Activated T-helper 1 cell treated with anti-CD3 and anti-CD28 coated beads, Interleukin-2, amount 50 U/mL, for 16 hours (primary cell): Measurements from ENCODE around the gene POLD1.

Source experiments
- DNase-seq, 2 donors: peaks; one replicate each; pipeline ENCODE4 v3.0.0-alpha.2; 2020; ENCODE audit warnings: low read depth in 1 of 2, low spot score in 1 of 2

POLD1 gene

GRCh38 chr19:50461066-50461875 lies 77.1 kb downstream of the POLD1 start:
- DNase-seq, result peak in 1 of 2 donors; percentile 29

DNA sequence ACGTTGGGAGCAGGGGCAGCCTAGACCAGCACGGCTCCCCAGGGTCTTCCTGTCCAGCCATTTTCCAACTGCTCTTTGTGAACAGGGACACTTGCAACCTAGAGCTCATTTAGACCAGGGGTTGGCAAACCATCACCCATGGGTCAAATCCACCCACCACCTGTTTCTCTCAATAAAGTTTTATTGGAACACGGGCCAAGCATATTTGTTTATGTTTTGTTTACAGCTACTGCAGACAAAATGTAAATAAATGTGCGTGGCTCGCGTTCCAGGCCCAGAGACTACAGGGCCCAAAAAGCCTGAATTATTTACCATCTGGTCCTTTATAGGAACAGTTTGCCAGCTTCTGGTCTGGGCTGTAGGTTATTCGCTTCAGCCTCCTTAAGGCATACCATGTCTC lies 78.8 kb downstream of the POLD1 start:
- no peak for DNase-seq

- DNase-seq, result no peak
Observed at GRCh38 chr19:50464348-50464747, 80.2 kb downstream of the POLD1 start.

- no peak for DNase-seq
Observed at GRCh38 chr19:50465000-50465399, 80.9 kb downstream of the POLD1 start.

DNA sequence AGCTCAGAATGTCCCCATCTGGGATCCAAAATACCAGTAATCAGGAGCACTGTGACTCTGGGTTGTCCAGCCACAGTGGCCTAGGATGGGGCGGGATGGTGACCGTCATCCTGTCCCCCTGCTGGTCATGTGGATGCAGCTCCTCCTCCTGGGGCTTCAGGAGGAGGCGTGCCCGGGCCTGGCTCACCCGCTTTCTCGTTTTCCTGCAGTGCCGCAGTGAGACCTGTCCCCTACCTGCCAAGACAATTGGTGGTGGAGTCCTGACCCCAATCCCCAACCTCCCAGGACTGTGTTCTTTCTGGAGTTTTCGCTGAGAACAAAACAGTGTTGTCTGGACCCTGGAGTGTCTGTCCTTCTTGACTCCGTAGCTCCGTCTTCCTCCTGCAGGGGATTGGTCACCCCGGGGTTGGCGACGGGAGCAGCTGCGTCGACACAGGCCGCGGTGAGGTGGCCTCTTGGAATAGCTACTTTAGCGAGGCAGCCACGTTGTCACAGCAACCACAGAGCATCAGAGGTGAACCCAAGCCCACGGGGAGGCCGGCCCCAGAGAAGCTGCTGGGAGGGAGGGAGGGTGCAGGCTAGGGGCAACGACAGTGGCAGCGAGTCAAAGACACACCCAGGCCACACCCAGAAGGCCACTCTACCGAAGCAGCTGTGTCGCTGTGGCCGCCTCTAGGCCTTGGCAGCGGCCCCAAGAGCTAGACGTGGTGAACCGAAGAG lies 82.0 kb downstream of the POLD1 start:
- DNase-seq, result no peak

- DNase-seq, result no peak
Observed at GRCh38 chr19:50466706-50467039, 82.5 kb downstream of the POLD1 start.

DNA sequence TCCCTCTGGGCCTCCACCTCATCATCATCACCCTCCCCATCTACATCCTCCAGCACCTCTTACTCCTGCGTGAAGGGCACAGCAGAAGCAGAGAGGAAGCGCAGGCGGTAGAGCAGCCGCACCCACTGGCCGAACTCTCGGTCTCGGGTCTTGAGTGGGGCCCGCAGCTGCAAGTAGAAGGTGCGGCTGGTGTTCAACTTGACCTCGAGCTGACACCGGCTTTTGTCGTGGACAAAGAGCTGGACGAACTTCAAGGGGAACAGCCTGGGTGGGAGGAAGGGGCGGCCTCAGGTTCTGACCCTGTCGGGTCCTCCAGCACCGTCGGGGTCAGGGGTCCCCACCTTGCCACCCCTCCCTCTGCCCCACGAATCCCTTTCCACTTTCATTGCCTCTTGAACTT lies 83.4 kb downstream of the POLD1 start:
- DNase-seq, result no peak
